SJCRH30 (cell line): ENCODE measurements around the gene BAIAP2L1. TPM values are rescaled to one million over a fixed set of nuclear protein-coding genes. Genes with fewer than 3 reads are reported as not detected.

Experiments used
- DNase-seq, 2 experiments: peaks; one replicate each; pipeline ENCODE4 v3.0.0-alpha.2; 2015 to 2020
- H3K27ac ChIP-seq: fragments of 250-450 bp; sonication (Bioruptor Pico); 2 replicates; pipeline ENCODE4 v1.5.1; 2020; ENCODE audit warnings: mild to moderate bottlenecking, moderate library complexity
- H3K27me3 ChIP-seq: fragments of 250-450 bp; sonication (Bioruptor Pico); 2 replicates; pipeline ENCODE4 v1.5.1; 2020; ENCODE audit warnings: mild to moderate bottlenecking, moderate library complexity
- H3K36me3 ChIP-seq: fragments of 250-450 bp; sonication (Bioruptor Pico); 2 replicates; pipeline ENCODE4 v1.5.1; 2020; ENCODE audit warnings: mild to moderate bottlenecking, moderate library complexity
- H3K4me1 ChIP-seq: fragments of 250-450 bp; sonication (Bioruptor Pico); 2 replicates; pipeline ENCODE4 v1.5.1; 2020; ENCODE audit warnings: mild to moderate bottlenecking, moderate library complexity
- H3K4me3 ChIP-seq: fragments of 250-450 bp; sonication (Bioruptor Pico); 2 replicates; pipeline ENCODE4 v1.5.1; 2020; ENCODE audit warnings: mild to moderate bottlenecking, moderate library complexity
- H3K9me3 ChIP-seq: fragments of 250-450 bp; sonication (Bioruptor Pico); replicated peaks from 2 replicates; pipeline ENCODE4 v1.5.1; 2020; ENCODE audit warnings: mild to moderate bottlenecking, moderate library complexity
- total RNA-seq: library from RNA; depleted of rRNA; stranded (reverse); fragments of >200 nt; shearing (Covaris generic); gene quantifications from 2 replicates; pipeline ENCODE4 v1.2.3, GENCODE V29; 2014

Gene BAIAP2L1
- total RNA-seq, 1 experiment from 2014 or later = 21.7 TPM

DNA sequence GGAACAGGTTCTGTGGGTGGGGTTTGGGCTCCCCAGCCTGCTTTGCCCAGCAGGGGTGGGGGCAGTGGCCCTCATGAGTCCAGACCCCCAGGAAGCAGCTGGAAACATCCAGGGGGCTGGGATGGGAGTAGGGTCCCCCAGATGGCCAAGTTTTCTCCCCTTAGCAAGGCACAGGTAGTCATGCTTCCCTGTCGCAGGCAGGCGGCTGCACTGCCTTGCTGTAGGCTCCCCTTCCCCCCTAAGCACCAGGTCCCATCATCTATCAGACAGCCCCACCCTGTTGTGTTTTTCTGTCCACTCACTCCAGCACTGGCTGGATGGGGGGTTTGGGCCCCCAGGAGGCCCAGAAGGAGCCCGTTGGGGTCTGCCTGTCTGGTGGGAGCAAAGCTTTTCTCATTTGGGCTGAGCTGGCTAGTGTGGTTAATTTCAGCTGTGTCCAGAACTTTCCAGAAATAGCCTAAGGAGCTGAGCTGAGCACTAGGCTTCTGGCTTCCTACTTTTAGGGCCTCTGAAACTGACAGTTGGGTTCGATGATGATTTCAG is 111.5 kb downstream of the BAIAP2L1 start:
- Histone ChIP-seq H3K27ac (no peak overlapping the region), H3K9me3 (no peaks in the 10 kb centered on the region), H3K4me3 (no peak overlapping the region), H3K27me3 (no peaks in the 10 kb centered on the region), H3K4me1 (no peaks in the 10 kb centered on the region), H3K36me3 (peaks cover 27% of the 10 kb centered on the region)
- no peak for DNase-seq

DNA sequence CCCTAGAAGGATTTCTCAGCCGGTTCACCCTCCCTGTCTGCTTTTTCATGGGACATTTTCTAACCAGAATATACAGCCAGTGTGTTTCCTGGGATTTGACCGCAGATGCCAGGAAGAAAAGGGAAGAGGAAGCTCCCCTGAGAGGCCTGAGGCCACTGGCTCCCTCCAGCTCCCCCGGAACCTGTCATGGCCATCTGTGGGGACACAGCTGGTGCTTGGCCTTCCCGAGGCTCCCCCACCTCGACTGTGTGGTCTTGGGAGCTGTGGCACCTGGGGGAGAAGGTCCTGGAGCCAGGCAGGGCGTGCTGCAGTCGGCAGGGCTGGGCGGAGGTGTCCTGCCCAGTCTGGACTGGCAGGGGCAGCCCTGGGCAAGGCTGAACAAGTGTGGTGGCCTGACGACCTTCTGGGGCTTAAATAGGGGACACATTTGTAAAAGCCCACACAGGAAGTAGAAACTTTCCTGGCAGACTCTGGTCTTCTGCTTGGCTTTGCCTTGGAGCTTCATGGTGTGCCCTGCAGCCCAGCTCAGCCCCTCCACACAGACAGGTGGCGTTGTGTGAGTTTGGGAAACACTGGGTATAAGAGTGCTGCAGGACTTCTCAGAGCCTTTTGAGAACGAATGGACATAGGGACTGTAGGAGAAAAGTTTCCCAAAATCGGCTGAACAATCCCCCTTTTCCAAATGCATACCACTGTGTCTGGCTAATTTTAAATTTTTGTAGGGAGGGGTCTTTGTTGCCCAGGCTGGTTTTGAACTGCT is 112.6 kb downstream of the BAIAP2L1 start:
- Histone ChIP-seq H3K4me1 (no peaks in the 10 kb centered on the region), H3K4me3 (no peak overlapping the region), H3K9me3 (no peaks in the 10 kb centered on the region), H3K27me3 (no peaks in the 10 kb centered on the region), H3K36me3 (peaks cover 23% of the 10 kb centered on the region), H3K27ac (no peak overlapping the region)
- no peak for DNase-seq

GRCh38 chr7:98287486-98287959 is 113.4 kb downstream of the BAIAP2L1 start:
- Histone ChIP-seq H3K9me3 (no peaks in the 10 kb centered on the region), H3K36me3 (peaks cover 22% of the 10 kb centered on the region)

DNA sequence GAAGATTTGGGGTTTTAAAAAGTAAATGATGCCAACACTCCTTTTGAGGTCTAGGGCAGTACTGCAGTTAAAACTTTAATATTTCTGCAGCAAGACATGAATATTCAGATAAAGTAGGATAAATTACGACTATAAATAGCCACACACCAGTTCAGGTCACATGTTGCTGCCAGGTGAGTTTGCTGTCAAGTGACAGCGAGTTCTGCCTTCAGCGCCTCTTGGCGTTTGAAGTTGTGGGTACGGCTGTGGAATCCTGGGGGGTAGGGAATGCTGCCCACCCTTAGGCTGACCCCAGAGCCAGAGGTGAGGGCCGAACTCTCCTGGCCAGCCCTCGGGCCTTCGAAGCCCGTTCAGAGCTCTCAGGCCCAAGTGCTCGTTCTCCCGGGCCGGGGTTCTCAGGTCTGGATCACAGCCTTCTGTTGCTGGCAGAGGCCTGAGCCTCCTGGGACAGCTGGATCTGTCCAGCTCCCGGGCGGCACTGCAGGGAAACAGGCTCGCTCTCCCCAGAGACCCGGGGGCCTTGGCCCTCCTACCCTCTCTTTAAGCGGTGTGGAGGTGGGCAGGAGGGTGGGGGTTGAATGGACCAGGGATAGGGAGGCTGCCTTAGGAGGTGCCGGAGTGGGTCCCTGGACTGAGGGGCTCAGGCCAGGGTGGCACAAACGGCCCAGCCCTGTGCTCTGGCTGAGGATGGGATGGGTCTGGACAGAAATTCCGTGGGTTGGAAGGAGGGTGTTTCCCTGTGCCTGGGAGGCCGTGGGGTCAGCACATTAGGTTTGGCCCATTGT is 114.0 kb downstream of the BAIAP2L1 start:
- no peak for DNase-seq
- H3K4me3 ChIP-seq = no peak overlapping the region
- H3K27me3 ChIP-seq = no peaks in the 10 kb centered on the region
- H3K4me1 ChIP-seq = peaks cover 2% of the 10 kb centered on the region; the same call in 1 of the 2 replicates
- H3K27ac ChIP-seq = no peak overlapping the region
- no peaks in the 10 kb centered on the region for H3K9me3 ChIP-seq
- peaks cover 16% of the 10 kb centered on the region for H3K36me3 ChIP-seq

More at GRCh38 chr7:98287486-98287959, 113.4 kb downstream of the BAIAP2L1 start:
- peaks cover 2% of the 10 kb centered on the region; the same call in 1 of the 2 replicates for H3K4me1 ChIP-seq
- no peaks in the 10 kb centered on the region for H3K27me3 ChIP-seq
- H3K27ac ChIP-seq = no peak overlapping the region
- no peak overlapping the region for H3K4me3 ChIP-seq
- DNase-seq = no peak

DNA sequence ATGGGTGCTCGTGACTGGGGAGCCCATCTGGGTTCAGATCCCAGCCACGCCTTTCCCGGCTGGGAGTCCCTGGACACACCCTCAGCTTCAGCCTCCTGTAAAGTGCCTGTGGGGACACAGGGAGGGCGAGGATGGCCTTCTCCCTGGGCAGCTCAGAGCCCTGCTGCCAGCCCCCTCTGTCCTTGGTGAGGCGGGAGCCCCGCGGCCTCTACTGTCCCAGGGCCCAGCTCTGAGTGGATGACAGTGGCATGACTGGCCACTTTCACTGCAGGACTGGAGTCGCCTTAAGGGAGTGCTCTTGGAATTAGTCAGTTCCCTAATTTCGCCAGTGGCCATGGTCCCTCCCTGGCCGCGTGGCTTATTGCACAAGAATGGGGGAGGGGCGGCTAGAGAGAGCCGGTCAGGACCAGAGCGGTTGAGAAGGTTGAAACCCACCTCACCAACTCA is 114.8 kb downstream of the BAIAP2L1 start:
- no peak for DNase-seq
- H3K27ac ChIP-seq = no peak overlapping the region
- no peaks in the 10 kb centered on the region for H3K9me3 ChIP-seq
- H3K36me3 ChIP-seq = peaks cover 10% of the 10 kb centered on the region
- no peak overlapping the region for H3K4me3 ChIP-seq
- H3K27me3 ChIP-seq = no peaks in the 10 kb centered on the region
- H3K4me1 ChIP-seq = peaks cover 2% of the 10 kb centered on the region; the same call in 1 of the 2 replicates

GRCh38 chr7:98285157-98286092 is 115.5 kb downstream of the BAIAP2L1 start:
- Histone ChIP-seq H3K4me3 (no peak overlapping the region), H3K9me3 (no peaks in the 10 kb centered on the region), H3K36me3 (peaks cover 10% of the 10 kb centered on the region), H3K4me1 (peaks cover 2% of the 10 kb centered on the region; the same call in 1 of the 2 replicates), H3K27ac (no peak overlapping the region), H3K27me3 (no peaks in the 10 kb centered on the region)
- DNase-seq = no peak

- Histone ChIP-seq H3K4me3 (no peak overlapping the region), H3K27me3 (no peaks in the 10 kb centered on the region), H3K36me3 (peaks cover 10% of the 10 kb centered on the region), H3K27ac (no peak overlapping the region), H3K9me3 (no peaks in the 10 kb centered on the region), H3K4me1 (peaks cover 2% of the 10 kb centered on the region; the same call in 1 of the 2 replicates)
- DNase-seq = no peak
These were observed 116.4 kb downstream of the BAIAP2L1 start for GRCh38 chr7:98284335-98285036.

DNA sequence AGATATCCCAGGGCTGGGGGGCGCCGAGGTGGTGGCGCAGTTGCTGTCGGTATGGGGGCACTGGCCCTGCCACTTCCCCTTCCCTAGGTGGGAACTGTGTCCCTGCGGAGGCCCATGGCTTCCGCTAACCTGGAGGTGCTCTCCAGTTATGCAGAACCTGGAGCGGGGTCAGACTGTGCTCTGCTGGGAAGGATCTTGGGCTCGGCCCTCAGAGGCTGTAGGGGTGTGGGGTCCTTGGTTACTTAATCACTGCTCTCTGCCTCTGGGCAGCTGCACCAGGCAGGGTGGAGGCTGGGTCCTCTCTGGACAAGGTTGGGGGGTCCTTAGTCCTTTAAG is 117.0 kb downstream of the BAIAP2L1 start:
- Histone ChIP-seq H3K36me3 (peaks cover 10% of the 10 kb centered on the region), H3K27ac (no peak overlapping the region), H3K4me1 (peaks cover 4% of the 10 kb centered on the region; the same call in 1 of the 2 replicates), H3K9me3 (no peaks in the 10 kb centered on the region), H3K4me3 (no peak overlapping the region), H3K27me3 (no peaks in the 10 kb centered on the region)
- DNase-seq = no peak

DNA sequence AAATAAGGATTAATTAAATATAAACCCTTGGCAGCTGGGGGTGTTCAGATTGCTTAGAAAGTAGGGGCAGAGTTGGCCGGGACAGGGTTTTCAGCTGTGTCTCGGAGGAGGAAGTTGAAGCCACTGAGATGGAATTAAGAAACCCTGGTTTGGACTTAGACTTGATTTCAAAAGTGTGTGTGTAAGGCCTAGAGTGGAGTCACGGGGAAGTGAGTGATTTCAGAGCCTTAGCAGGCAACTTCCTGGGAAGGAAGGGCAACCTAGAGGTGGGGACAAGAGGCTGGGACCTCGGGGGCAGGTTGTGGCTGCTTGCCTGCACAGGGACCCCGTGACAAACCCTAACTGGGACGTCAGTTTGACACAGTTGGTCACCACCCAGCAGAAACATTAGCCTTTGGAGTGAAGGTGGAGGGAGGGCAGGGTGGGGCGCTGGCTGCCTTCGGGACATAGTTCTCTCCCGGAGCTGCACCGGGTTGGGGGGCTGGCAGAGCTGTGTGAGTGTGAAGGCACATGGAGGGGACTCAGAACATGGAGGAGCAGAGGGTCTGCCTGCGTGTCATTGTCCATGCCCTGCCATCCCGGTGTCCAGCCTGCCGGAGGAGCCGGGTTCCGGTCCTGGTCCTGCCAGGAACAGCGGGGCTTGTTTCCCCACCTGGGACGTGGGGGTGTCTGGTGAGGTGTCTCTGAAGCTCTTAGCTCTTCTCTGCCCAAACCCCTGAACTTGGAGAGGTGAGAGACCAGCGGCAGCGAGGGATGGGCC is 117.6 kb downstream of the BAIAP2L1 start:
- Histone ChIP-seq H3K4me1 (peaks cover 7% of the 10 kb centered on the region; the same call in 1 of the 2 replicates), H3K4me3 (no peak overlapping the region), H3K27ac (no peak overlapping the region), H3K9me3 (no peaks in the 10 kb centered on the region), H3K27me3 (no peaks in the 10 kb centered on the region), H3K36me3 (peaks cover 10% of the 10 kb centered on the region)
- DNase-seq = no peak

- peaks cover 7% of the 10 kb centered on the region; the same call in 1 of the 2 replicates for H3K4me1 ChIP-seq
- H3K27ac ChIP-seq = no peak overlapping the region
- DNase-seq = no peak
- H3K36me3 ChIP-seq = peaks cover 10% of the 10 kb centered on the region
- H3K9me3 ChIP-seq = no peaks in the 10 kb centered on the region
- peak overlapping the region; percentile 99 for H3K4me3 ChIP-seq
- no peaks in the 10 kb centered on the region for H3K27me3 ChIP-seq
These were observed 118.2 kb downstream of the BAIAP2L1 start for GRCh38 chr7:98282703-98283102.

GRCh38 chr7:98281757-98282606 is 118.9 kb downstream of the BAIAP2L1 start:
- Histone ChIP-seq H3K27me3 (no peaks in the 10 kb centered on the region), H3K27ac (peak overlapping the region; percentile 68), H3K4me1 (peaks cover 7% of the 10 kb centered on the region; the same call in 1 of the 2 replicates), H3K9me3 (no peaks in the 10 kb centered on the region), H3K4me3 (peak overlapping the region; percentile 99), H3K36me3 (peaks cover 6% of the 10 kb centered on the region)
- peak in 1 of 2 experiments; percentile 26 for DNase-seq
